Activated T-helper 17 cell treated with anti-CD3 and anti-CD28 coated beads, Interleukin-2, amount 50 U/mL, for 72 hours (primary cell): Measurements from ENCODE around the gene TMEM151A. TPM values are rescaled to one million over a fixed set of nuclear protein-coding genes. Genes with fewer than 3 reads are reported as not detected.

Experiments used
- ATAC-seq: fragments of 150-1000 bp; cut with Tn5 transposase; replicated peaks from 2 replicates; pipeline ENCODE4 v1.10.0; 2021; ENCODE audit warnings: mild to moderate bottlenecking, moderate library complexity
- H3K27ac Mint-ChIP-seq: one replicate; pipeline ENCODE4 v1.8.0; 2022; ENCODE audit warnings: mixed read lengths
- H3K27me3 Mint-ChIP-seq: one replicate; pipeline ENCODE4 v1.8.0; 2022; ENCODE audit warnings: mixed read lengths
- H3K36me3 Mint-ChIP-seq: one replicate; pipeline ENCODE4 v1.8.0; 2022; ENCODE audit warnings: low read depth, mild to moderate bottlenecking, mixed read lengths
- H3K4me1 Mint-ChIP-seq: one replicate; pipeline ENCODE4 v1.8.0; 2022; ENCODE audit warnings: mixed read lengths
- H3K4me3 Mint-ChIP-seq: one replicate; pipeline ENCODE4 v1.8.0; 2022; ENCODE audit warnings: mild to moderate bottlenecking, mixed read lengths
- H3K9me3 Mint-ChIP-seq: one replicate; pipeline ENCODE4 v1.8.0; 2022; ENCODE audit warnings: mixed read lengths
- total RNA-seq, 2 donors: library from RNA; stranded (reverse); gene quantifications; one replicate each; pipeline ENCODE4 v1.2.3, GENCODE V29; 2022

The TMEM151A gene
- total RNA-seq, 2 donors from 2014 or later = not detected

GRCh38 chr11:66344550-66345315 is 53.0 kb downstream of the TMEM151A start, which contains the start of gene BRMS1:
BRMS1 (minus strand) TSS chr11:66345104; CDS start chr11:66342234, 2,870 bp downstream.
- peak; percentile 85 for ATAC-seq
- Mint-ChIP-seq H3K9me3 (no peaks in the 10 kb centered on the region), H3K4me3 (peak within 1 kb of the TSS; percentile 95), H3K4me1 (peaks cover 17% of the 10 kb centered on the region), H3K27me3 (no peaks in the 10 kb centered on the region), H3K36me3 (peaks cover 49% of the 10 kb centered on the region), H3K27ac (peak within 1 kb of the TSS; percentile 98)

- H3K4me3 Mint-ChIP-seq = peak overlapping the region; percentile 95
- peaks cover 44% of the 10 kb centered on the region for H3K36me3 Mint-ChIP-seq
- peak overlapping the region; percentile 98 for H3K27ac Mint-ChIP-seq
- H3K27me3 Mint-ChIP-seq = no peaks in the 10 kb centered on the region
- H3K4me1 Mint-ChIP-seq = peaks cover 17% of the 10 kb centered on the region
- ATAC-seq = peak; percentile 12
- H3K9me3 Mint-ChIP-seq = no peaks in the 10 kb centered on the region
Observed at GRCh38 chr11:66345316-66345649, 53.6 kb downstream of the TMEM151A start.

Other genes starting within 250 kb of the TMEM151A start
- gene GAL3ST3, start 242.7 kb upstream of the TMEM151A start, total RNA-seq = under 1 TPM in 1 of 2 donors, not detected in 1; 0.45 TPM
- 100 to 1,000 TPM; 201 to 237 TPM for gene SF3B2, start 239.5 kb upstream of the TMEM151A start, total RNA-seq
- gene PACS1, start 221.6 kb upstream of the TMEM151A start, total RNA-seq = 100 to 1,000 TPM in 1 of 2 donors, 10 to 100 TPM in 1; 84.5 to 105 TPM
- gene KLC2, start 34.2 kb upstream of the TMEM151A start, total RNA-seq = 10 to 100 TPM; 38.3 to 45.2 TPM
- 100 to 1,000 TPM; 116 to 178 TPM for gene RAB1B, start 23.3 kb upstream of the TMEM151A start, total RNA-seq
- gene CNIH2, start 13.7 kb upstream of the TMEM151A start, total RNA-seq = 1 to 10 TPM; 3.9 to 5.0 TPM
- gene YIF1A, start 2.8 kb upstream of the TMEM151A start, total RNA-seq = 10 to 100 TPM; 41.2 to 68.3 TPM
- not detected for gene CD248, start 25.1 kb downstream of the TMEM151A start, total RNA-seq
- gene RIN1, start 44.5 kb downstream of the TMEM151A start, total RNA-seq = 1 to 10 TPM; 1.6 to 3.4 TPM
- 10 to 100 TPM; 21.6 to 41.7 TPM for gene BRMS1, start 53.2 kb downstream of the TMEM151A start, total RNA-seq
- gene B4GAT1, start 55.7 kb downstream of the TMEM151A start, total RNA-seq = 10 to 100 TPM in 1 of 2 donors, 1 to 10 TPM in 1; 7.7 to 12.9 TPM
- 1 to 10 TPM; 7.6 to 9.1 TPM for gene SLC29A2, start 79.9 kb downstream of the TMEM151A start, total RNA-seq
- under 1 TPM; 0.21 to 0.28 TPM for gene NPAS4, start 129.1 kb downstream of the TMEM151A start, total RNA-seq
- 100 to 1,000 TPM in 1 of 2 donors, 10 to 100 TPM in 1; 56.1 to 131 TPM for gene MRPL11, start 147.0 kb downstream of the TMEM151A start, total RNA-seq
- 10 to 100 TPM in 1 of 2 donors, 1 to 10 TPM in 1; 8.1 to 17.5 TPM for gene PELI3, start 175.0 kb downstream of the TMEM151A start, total RNA-seq
- 100 to 1,000 TPM in 1 of 2 donors, 10 to 100 TPM in 1; 67.9 to 117 TPM for gene DPP3, start 188.5 kb downstream of the TMEM151A start, total RNA-seq
- gene BBS1, start 218.7 kb downstream of the TMEM151A start, total RNA-seq = 10 to 100 TPM; 16.4 to 17.2 TPM